Keratinocyte (primary cell): ENCODE measurements around the gene LTF.

Experiments used
- CTCF ChIP-seq, 3 experiments: IDR thresholded peaks in 1 of 3; conservative IDR thresholded peaks in 1 of 3; optimal IDR thresholded peaks in 1 of 3; 2 replicates in 2 of 3; 3 replicates in 1 of 3; pipeline versions ENCODE3 to v1.5.1; 2011; ENCODE audit warnings: low read length in 3 of 3, mild to moderate bottlenecking in 3 of 3, moderate library complexity in 2 of 3, control low read depth in 1 of 3, inconsistent platforms in 1 of 3; ENCODE audit not compliant: insufficient read depth in 2 of 3; ENCODE audit errors: extremely low read depth in 1 of 3
- EZH2 ChIP-seq: IDR thresholded peaks from one replicate; pipeline ENCODE4 v1.6.1; 2012; ENCODE audit warnings: inconsistent platforms, mild to moderate bottlenecking, low read length, moderate library complexity

GRCh38 chr3:46466273-46466672 is 1.6 kb upstream of the LTF start:
- TF ChIP-seq CTCF (optimal IDR thresholded peaks at IDR 0.05 in 1 of 3, IDR thresholded peaks at IDR 0.05 in 1 of 3, conservative IDR thresholded peaks at IDR 0.05 in 1 of 3; ENCODE audit: extremely low read depth in 1 of 3, insufficient read depth in 2 of 3, low read length in 3 of 3) (no peak), EZH2 (no peak)
